Thoracic aorta (tissue), 2 donors: Measurements from ENCODE around the gene NELFCD. TPM values are rescaled to one million over a fixed set of nuclear protein-coding genes. Genes with fewer than 3 reads are reported as not detected.
"Not testable (repeated sequence)": the region's sequence is repeated elsewhere in the genome, so short reads cannot be mapped to it uniquely, and the experiment has no call there.

Source experiments
- ATAC-seq: fragments of 150-250 bp; one replicate; pipeline ENCODE4 v1.8.0; 2017; ENCODE audit warnings: low read depth; ENCODE audit not compliant: insufficient number of reproducible peaks, low FRiP score
- DNase-seq: peaks from one replicate; pipeline ENCODE4 v3.0.0-alpha.2; 2020; ENCODE audit warnings: low spot score
- H3K27ac ChIP-seq, 2 donors: fragments of 200-600 bp; sonication (generic); 1 replicate in 1 of 2; 2 replicates in 1 of 2; pipeline ENCODE4 v1.5.1; 2016; ENCODE audit warnings: mild to moderate bottlenecking in 2 of 2, moderate library complexity in 2 of 2
- H3K27me3 ChIP-seq: fragments of 200-600 bp; sonication (generic); replicated peaks from 2 replicates; pipeline ENCODE4 v1.6.0; 2016; ENCODE audit warnings: mild to moderate bottlenecking; ENCODE audit not compliant: insufficient read depth
- H3K36me3 ChIP-seq: fragments of 200-600 bp; sonication (generic); one replicate; pipeline ENCODE4 v1.5.1; 2016
- H3K4me1 ChIP-seq, 2 donors: fragments of 200-600 bp; sonication (generic); 1 replicate in 1 of 2; 2 replicates in 1 of 2; pipeline versions ENCODE4 v1.5.1 to v1.6.0; 2016; ENCODE audit warnings: low read depth in 2 of 2, mild to moderate bottlenecking in 1 of 2; ENCODE audit not compliant: control insufficient read depth in 1 of 2
- H3K4me3 ChIP-seq: fragments of 200-600 bp; sonication (generic); 2 replicates; pipeline ENCODE4 v1.5.1; 2016; ENCODE audit warnings: mild to moderate bottlenecking
- H3K9me3 ChIP-seq: fragments of 200-600 bp; sonication (generic); 2 replicates; pipeline ENCODE4 v1.5.1; 2016
- total RNA-seq, 2 donors: library from RNA; depleted of rRNA; stranded (reverse); fragments of >200 nt; gene quantifications; one replicate each; pipeline versions ENCODE4 v1.1.0 to v1.2.3, GENCODE V29; 2016
- TF ChIP-seq, protein P1 (sequence below): fragments of 200-600 bp; sonication (generic); IDR thresholded peaks from one replicate; pipeline ENCODE4 v1.5.1; 2019; ENCODE audit warnings: antibody characterized with exemption

The NELFCD gene
- total RNA-seq, 2 donors from 2014 or later = 50.9 to 52.6 TPM

DNA sequence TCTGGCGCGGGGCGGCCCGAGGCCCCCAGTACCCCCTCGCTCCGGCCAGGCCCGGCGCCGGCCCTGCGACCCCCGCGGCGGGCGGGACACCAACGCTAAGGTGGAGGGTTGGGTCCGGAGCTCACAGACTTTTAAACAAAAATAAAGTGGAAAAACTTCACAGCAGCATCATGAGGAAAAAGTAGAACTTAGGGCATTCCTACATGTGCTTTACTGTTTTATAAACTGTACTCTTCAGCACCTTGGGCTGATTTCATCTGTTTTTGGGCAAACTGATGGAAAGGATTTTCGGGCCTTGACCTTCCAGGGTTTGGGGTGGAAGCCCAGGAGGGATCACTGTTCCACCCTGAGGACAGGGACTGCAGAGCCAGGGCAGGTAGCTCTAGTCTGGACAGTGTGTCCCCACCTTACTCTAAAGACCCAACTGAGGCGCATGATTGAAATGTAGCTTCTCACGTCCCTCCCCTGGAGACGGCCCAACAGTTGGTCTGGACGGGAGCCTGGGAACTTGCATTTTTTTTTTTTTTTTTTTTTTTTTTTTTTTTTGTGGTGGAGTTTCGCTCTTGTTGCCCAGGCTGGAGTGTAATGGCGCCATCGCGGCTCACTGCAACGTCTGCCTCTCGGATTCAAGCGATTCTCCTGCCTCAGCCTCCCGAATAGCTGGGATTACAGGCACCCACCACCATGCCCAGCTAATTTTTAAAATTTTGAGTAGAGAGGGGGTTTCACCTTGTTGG lies 740 bp downstream of the NELFCD start:
- TF ChIP-seq, protein P1, sequence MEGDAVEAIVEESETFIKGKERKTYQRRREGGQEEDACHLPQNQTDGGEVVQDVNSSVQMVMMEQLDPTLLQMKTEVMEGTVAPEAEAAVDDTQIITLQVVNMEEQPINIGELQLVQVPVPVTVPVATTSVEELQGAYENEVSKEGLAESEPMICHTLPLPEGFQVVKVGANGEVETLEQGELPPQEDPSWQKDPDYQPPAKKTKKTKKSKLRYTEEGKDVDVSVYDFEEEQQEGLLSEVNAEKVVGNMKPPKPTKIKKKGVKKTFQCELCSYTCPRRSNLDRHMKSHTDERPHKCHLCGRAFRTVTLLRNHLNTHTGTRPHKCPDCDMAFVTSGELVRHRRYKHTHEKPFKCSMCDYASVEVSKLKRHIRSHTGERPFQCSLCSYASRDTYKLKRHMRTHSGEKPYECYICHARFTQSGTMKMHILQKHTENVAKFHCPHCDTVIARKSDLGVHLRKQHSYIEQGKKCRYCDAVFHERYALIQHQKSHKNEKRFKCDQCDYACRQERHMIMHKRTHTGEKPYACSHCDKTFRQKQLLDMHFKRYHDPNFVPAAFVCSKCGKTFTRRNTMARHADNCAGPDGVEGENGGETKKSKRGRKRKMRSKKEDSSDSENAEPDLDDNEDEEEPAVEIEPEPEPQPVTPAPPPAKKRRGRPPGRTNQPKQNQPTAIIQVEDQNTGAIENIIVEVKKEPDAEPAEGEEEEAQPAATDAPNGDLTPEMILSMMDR = no peak
- peak overlapping the region; percentile 98 for H3K4me3 ChIP-seq
- peak overlapping the region in 1 of 2 donors; percentile 85 for H3K27ac ChIP-seq
- no peak for ATAC-seq
- H3K9me3 ChIP-seq = no peaks in the 10 kb centered on the region
- H3K36me3 ChIP-seq = peaks cover 5% of the 10 kb centered on the region
- DNase-seq = no peak
- H3K4me1 ChIP-seq = peaks cover 15 to 37% of the 10 kb centered on the region in 2 donors
- H3K27me3 ChIP-seq = no peaks in the 10 kb centered on the region

DNA sequence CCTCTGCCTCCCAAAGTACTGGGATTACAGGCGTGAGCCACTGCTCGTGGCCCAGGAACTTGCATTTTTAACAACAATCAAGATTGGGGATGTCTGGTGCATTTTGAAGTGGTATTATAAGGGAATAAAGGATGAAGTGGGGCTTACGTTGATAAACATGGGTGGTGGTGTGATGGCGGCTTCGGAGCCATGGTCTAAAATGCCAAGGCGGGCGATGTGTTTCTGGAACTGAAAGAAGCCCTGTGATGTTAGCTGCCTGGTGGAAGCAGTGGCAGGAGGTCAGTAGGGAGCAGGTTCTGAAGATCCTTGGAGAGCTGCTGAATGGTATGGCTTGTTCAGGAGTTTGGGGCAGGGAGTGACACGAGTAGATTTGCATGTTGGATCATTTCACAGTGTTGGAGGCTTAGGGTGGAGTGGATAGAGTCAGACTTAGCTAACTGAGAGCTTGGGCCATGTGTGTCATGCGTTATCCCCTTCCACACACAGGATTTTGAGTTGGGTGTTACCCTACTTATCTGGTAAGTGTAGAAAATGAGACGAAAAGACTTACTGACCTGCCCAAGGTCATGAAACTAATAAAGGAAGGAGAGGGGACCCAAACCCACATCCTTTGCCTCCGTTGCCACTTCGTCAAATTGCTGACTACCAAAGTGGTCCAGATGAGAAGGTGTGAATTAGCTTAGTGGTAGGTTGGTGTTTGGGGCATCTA lies 1.5 kb downstream of the NELFCD start:
- DNase-seq (no peak), ATAC-seq (no peak)
- Histone ChIP-seq H3K36me3 (peaks cover 6% of the 10 kb centered on the region), H3K27me3 (no peaks in the 10 kb centered on the region), H3K4me3 (peak overlapping the region; percentile 98), H3K27ac (no peak overlapping the region), H3K9me3 (no peaks in the 10 kb centered on the region), H3K4me1 (peaks cover 15 to 37% of the 10 kb centered on the region in 2 donors)
- TF ChIP-seq, protein P1 = no peak

DNA sequence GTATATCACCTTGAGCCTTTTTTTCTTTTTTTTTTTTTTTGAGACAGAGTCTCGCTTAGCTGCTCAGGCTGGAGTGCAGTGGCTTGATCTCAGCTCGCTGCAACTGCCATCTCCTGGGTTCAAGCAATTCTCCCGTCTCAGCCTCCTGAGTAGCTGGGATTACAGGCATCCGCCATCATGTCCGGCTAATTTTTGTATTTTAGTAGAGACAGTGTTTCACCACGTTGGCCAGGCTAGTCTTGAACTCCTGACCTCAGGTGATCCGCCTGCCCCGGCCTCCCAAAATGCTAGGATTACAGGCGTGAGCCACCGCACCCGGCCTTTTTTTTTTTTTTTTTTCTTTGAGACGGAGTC lies 2.0 kb downstream of the NELFCD start:
- Histone ChIP-seq H3K36me3 (peaks cover 11% of the 10 kb centered on the region), H3K4me1 (peaks cover 15 to 41% of the 10 kb centered on the region in 2 donors)
- DNase-seq, H3K27ac ChIP-seq, H3K4me3 ChIP-seq, H3K9me3 ChIP-seq, ATAC-seq, H3K27me3 ChIP-seq: not testable (repeated sequence)

DNA sequence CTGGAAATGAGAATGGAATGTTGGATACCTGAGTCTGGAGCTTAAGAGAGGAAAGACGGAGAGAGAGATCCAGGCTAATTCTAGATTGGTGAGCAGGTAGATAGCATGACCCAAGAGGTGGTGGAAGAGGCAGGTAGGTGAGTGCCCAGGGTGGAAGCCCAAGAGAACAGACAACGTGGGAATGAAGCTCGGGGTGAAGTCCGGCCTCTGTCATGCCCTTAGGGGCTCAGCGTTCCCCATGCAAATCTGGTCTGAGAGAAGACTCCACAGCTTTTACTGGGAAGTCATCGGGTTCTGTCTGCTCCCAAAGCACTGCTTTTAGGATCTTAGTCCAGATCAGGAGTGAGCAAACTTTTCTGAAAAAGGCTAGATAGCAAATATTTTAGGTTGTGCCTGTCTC lies 3.6 kb downstream of the NELFCD start:
- Histone ChIP-seq H3K27ac (no peak overlapping the region), H3K4me3 (no peak overlapping the region), H3K4me1 (peaks cover 15 to 49% of the 10 kb centered on the region in 2 donors), H3K36me3 (peaks cover 21% of the 10 kb centered on the region), H3K9me3 (no peaks in the 10 kb centered on the region), H3K27me3 (no peaks in the 10 kb centered on the region)
- TF ChIP-seq, protein P1 = no peak
- ATAC-seq = no peak
- no peak for DNase-seq

DNA sequence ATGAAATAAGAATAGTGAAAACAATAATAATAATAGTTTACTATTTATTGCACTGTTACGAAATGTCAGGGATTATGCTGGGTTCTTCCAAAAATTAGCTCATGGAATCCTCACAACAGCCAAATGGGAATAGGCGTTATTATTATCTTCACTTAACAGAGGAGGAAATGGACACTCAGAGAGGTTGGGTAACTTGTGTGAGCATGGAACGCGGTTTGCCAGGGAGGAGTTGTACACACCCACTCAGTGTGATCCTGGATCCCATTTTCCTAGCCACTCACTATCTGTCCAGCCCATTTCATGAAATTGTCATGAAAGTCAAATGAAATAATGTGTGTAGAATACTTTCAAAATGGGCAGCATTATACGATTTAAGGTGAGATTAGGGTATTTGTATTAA lies 4.6 kb downstream of the NELFCD start:
- H3K4me3 ChIP-seq = no peak overlapping the region
- TF ChIP-seq, protein P1 = no peak
- no peak overlapping the region for H3K27ac ChIP-seq
- DNase-seq (no peak), ATAC-seq (no peak)
- H3K27me3 ChIP-seq = no peaks in the 10 kb centered on the region
- H3K9me3 ChIP-seq = no peaks in the 10 kb centered on the region
- H3K4me1 ChIP-seq = peaks cover 13 to 49% of the 10 kb centered on the region in 2 donors
- H3K36me3 ChIP-seq = peaks cover 29% of the 10 kb centered on the region
